Renal cortex interstitium (tissue), 11 donors: ENCODE results near the gene DLK1. TPM values are rescaled to one million over a fixed set of nuclear protein-coding genes. Genes with fewer than 3 reads are reported as not detected.

Experiments
- DNase-seq, 11 donors: peaks; one replicate each; pipeline ENCODE4 v3.0.0-alpha.2; 2013; ENCODE audit warnings: low read depth in 9 of 11, low spot score in 4 of 11; ENCODE audit errors: extremely low read depth in 1 of 11
- polyA plus RNA-seq, 3 donors: library from polyadenylated mRNA; unstranded; fragments of 120-200 nt; gene quantifications; one replicate each; pipeline ENCODE4 v1.2.1, GENCODE V29; 2013; ENCODE audit not compliant: insufficient read length in 3 of 3

The DLK1 gene
- polyA plus RNA-seq, 3 donors: 5.2 to 13.9 (median 9.8) TPM

DNA sequence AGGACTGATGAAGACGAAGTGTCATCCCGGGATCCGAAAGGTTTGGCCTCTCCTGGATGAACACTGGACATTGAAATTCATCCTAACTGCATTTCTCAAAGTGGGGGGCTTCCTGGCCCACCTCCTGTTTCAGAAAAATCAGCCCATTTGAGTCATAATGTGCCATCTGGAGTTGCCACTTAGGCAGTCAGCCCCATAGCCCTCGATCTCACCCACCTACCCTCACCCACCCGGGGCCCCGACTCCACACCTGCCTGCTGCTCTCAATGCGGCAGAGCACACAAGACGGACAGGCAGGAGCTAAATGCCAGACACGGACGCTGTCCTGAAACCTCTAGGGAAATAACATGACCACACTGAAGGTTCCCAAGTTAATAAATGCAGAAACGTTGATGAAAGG, 12.6 kb downstream of the DLK1 start:
- no peak for DNase-seq

DNA sequence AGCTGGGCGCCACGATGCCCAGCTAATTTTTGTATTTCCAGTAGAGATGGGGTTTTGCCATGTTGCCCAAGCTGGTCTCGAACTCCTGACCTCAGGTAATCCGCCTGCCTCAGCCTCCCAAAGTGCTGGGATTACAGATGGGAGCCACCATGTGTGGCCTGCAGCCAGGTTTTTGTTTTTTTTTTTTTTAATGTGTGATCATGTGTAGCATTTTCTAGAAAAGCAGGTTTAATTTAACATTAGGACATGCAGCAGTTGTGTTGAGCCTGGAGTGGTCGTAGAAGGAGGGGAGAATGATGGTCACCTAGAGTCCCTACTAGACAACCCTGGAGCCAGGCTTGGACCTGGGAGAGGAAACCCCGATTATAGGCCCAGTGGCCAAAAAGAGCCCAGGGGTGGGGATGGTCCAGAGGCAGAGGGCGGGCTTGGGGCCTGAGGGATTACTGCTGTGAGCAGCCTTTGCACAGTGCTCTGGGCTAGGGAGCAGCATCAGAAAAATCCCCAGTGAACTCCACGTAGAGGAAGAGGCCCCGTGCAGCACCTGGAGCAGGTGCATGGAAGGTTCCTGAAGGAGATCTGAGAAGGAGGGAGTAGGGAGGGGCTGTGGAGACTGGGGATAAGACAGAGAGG, 13.6 kb downstream of the DLK1 start:
- no peak for DNase-seq

DNA sequence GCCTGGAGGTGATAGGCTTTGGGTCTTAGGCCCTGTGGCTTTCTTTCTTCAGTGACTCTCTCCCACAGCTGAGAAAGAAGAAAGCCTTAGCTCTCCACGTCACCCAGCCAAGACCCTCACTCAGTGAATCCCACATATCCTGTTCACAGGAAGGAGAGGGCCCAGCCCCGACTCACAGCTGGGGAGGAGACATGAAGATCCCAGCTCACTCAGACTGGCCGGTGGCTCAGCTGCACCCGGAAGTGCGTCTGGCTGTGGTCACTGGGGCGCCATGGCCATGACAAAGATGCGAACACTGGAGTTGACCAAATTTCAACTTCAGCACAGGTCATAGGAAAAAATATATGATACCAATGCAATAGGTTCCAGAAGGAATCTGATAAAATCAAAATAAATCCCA, 14.2 kb downstream of the DLK1 start:
- no peak for DNase-seq

DNA sequence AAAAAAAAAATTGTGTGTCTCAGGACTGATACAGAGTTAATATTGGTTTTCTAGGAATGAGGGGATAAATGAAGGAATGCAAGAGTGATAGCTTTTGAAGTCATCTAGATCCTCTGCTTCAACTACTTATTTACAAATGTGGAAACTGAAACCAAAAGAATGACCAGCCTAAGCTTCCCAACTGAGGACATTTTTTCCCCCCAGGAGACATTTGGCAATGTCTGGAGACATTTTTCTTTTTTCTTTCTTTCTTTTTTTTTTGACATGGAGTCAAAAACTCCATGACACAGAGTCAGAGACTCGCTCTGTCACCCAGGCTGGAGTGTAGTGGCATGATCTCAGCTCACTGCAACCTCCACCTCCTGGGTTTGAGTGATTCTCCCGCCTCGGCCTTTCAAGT, 15.3 kb downstream of the DLK1 start:
- DNase-seq: no peak

DNA sequence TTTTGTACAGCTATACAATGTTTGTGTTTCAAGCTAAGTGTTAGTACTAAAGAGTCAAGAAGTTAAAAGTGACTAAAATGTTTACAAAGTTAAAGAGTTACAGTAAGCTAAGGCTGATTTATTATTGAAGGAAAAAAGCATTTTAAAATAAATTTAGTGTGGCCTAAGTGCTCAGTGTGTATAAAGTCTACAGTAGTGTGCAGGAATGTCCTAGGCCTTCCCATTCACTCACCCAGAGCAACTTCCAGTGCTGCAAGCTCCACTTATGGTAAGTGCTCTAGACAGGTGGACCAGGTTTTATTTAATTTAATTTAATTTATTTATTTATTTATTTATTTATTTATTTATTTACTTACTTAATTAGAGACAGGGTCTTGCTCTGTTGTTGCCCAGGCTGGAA, 19.6 kb downstream of the DLK1 start:
- no peak for DNase-seq

DNA sequence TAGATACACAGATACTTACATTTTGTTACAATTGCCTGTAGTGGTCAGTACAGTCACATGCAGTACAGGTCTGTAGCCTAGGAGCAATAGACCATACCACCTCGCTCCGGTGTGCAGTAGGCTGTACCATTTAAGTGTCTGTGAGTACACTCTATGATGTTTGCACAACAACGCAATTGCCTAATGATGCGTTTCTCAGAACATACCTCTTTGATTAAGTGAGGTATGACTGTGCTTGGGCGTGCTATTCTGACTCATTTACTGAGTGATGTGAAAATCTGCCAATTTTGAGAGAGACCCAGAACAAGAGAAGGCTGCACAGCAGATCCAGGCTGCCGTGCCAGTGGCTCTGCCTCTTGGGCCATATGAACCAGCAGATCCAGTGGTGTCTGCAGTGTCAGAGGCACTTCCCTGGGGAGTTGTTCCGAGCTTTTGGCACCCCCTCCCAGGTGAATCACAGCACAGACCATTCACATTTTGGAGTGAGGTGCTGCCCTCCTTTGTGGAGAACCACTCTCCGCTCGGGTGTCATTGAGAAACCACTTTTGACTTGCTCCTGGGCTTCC, 20.4 kb downstream of the DLK1 start:
- DNase-seq: no peak

DNA sequence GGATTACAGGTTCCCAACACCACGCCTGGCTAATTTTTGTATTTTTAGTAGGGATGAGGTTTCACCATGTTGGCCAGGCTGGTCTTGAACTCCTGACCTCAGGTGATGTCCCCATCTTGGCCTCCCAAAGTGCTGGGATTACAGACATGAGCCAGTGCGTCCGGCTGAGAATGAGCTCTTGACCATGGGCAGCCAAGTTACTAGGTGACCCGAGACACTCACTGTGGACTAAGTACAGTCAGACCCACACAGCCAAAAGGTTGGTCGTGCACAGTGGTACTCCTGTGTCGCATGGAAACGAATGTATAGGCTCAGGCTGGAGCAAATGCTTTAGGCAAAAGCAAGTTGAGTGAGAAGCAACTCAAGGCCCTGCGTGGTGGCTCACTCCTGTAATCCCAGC, 21.0 kb downstream of the DLK1 start:
- no peak for DNase-seq

DNA sequence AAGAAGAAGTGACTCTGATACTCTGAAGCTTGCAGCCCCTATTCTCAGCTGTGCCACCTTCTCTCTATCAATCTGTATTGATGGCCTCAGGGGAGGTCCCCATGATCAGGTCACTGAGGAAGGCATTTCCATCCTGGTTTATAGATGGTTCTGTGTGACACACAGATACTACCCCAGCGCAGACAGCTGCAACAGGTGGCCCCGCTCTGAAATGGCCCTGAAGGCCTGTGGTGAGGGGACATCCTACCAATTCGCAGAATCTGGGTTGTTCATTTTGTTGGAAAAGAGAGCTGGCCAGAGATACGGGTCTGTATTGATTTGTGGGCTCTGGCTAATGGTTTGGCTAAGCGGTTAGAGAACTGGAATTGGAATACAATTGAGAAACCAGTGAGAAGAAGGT, 21.7 kb downstream of the DLK1 start:
- no peak for DNase-seq

DNA sequence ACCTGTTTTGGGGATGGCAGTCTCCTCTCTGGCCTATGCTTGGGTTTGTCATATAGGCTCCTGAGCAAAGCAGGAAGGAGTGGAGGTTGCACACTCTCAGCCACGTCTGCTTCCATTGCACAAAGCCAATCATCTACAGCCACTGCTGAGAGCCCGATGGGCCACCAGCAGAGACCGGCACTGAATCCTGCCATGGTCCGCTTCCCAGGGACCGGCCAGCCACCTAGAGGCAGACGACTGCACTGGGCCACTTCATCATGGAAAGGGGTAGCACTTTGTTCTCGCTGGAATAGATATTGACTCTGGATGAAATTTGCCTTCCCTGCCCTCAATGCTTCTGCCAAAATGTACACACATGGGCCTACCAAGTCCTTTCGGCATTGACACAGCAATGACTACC, 22.3 kb downstream of the DLK1 start:
- DNase-seq: no peak

DNA sequence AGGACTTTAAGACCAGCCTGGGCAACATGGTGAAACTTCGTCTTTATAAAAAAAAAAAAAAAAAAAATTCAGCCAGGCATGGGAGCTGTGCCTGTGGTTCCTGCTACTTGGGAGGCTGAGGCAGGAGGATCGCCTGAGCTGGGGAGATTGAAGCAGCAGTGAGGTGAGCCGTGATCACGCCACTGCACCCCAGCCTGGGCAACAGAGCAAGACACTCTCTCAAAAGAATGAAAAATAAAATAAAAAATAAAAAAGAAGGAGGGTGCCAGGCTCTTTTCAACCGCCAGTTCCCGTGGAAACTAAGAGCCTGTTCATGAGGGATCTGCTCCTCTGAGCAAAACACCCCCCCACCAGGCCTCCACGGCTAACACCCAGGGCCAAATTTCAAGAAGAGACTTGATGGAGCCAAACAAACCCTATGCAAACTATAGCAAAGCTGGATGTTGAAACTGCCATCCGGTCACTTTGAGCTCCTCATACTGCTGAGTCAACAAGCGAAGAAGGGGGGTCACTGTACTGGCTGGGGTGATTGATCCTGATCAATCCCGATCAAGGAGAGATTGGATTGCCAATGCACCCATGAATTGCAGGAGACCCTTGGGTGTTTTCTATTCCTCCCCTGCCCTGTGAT, 23.4 kb downstream of the DLK1 start:
- no peak for DNase-seq

DNA sequence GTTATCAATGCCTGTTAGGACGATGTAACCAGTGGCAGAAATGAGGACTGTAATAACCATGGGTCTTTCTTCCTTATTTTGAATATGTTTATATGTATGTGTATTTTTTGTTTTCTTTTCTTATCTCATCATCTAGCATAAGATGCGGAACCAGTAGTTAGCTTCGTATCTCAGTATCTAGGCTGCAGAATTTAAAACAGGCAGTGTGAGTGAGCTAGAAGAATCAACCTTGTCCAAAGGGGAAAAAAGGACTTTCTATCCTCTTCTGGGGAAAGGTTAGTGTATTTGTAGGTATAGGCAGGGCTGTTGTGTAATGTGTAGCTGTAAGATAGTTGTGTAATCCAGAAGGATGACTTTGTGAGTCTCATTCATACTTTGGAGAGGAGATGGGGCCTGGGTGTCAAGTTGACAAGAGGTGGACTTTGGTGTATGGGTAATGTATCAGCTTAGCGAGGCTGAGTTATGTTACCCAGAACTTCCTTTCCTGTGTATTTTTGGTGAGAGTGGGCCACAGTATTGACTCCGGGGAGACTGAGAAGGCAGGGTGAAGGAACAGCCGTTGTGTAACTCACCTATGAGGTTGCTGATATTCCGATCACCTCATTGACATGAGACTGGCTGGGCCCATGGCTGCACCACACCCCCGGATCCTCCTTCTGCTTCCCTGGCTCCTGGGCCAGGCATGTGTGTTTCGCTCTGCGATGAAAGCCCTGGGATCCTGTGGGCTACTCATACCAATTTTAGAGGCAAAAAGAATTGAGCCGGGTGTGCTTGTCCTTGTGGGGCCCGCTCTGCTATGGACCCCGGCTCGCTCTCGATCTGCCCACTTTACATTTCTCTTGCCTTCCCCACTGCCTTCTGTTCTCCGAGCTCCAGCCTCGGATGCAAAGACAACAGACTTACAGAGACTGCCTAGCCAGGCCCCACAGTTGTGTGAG, 24.3 kb downstream of the DLK1 start:
- no peak for DNase-seq

DNA sequence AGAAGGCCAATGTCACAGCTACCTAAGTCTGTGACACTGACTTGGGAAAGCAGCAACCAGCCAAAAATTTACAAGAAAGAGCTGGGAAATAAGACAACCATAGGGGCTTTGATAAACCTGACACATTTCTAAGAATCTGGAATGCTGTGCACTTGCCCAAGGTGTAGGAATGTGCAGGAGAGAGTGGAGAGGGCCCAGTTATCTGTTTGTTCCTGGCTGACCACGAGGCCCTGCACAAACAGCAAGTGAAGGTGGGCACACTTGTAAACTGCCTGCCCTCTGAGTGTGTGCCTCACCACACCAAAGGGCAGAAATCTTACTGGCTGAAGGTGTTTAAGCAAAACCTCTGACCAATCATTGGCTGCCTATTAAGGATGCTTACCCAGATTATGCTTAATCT, 27.3 kb downstream of the DLK1 start:
- DNase-seq: no peak

DNA sequence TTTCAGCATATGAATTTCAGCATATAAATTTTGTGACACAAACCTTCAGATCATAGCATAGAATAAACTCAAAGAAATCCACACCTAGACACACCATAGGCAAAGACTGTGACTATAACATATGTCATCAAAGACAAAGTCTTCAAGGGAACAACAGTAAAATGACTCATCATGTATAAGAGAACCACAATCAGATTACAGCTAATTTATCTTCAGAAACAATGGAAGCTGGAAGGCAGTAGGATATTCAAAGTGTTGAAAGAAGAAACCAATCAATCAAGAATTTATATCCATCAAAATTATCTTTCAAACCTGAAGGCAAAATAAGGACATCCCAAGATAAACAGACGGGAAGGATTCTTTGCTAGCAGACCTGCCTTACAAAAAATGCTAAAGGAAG, 29.0 kb downstream of the DLK1 start:
- no peak for DNase-seq

DNA sequence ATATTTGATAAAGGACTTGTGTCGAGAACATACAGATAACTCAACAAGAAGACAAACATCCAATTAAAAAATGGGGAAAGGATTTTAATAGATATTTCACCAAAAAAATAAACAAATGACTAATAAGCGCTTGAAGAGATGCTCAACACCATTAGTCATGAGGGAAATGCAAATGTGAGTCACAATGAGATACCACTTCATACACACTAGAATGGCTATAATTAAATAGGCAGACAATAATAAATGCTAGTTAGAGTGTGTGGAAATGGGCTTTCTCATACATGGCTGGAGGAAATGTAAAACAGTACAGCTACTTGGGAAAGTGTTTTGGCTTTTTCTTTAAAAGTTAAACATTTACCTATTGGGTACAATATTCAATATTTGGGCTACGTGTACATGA, 34.8 kb downstream of the DLK1 start:
- DNase-seq: no peak

DNA sequence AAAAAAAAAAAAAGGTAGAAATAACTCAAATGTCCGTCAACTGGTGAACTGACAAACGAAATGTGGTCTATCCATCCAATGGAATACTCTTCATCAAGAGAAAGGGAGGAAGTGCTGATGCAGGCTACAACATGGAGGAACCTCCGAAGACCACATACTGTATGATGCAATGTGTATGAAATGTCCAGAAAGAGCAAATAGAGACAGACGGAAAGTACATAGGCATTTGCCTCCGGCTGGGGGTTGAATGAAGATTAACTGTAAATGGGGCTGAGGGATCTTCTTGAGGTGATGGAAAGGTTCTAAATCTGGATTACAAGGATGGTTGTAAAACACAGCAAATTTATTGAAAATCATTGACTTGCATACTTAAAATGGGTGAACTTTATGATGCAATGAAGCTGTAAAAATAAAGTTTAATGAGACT, 35.4 kb downstream of the DLK1 start:
- DNase-seq: peak in 1 of 11 donors; percentile 21

DNA sequence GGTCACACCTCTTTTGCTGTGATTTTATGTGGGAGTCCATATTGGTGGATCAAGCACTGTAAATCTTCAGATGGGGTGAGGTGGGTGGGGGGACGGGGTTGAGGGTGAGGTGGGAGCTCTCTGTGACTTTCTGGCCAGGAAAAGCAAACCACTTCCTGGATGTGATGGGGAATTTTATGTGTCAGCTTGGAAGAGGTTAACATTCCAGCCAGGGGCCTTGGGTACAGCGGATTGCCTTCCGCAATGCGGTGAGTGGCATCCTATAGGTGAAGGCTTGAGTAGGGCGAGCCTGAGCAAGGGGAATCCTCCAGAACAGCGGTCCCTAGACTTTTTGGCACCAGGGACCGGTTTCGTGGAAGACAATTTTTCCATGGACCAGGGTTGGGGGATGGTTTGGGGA, 36.2 kb downstream of the DLK1 start:
- DNase-seq: no peak

DNA sequence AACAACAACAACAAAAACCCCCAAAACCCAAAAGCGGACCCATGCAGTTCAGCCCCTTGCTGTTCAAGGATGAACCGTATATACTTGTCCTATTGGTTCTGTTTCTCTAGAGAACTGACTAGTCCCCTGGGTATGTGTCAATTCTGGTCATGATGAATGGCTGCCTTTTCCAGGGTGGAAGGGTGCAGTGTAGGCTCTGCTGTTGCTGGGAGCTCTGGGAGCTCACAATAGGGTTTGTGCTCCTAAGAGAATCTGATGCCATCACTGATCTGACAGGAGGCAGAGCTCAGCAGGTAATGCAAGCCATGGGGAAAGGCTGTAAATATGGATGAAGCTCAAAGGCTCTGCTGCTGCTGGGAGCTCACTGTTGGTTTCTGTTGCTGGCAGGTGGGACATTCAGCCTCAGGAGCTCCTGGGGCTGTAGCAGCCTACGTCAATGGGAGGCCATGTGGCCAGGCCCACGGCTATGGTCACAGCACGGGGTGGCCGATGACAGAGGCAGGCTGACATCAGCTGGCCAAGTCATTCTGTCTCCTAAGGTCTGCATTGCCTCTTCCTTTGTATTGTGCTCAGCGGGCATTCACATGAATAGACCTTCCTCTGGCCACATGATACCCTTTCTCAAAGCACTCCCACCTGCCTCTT, 37.9 kb downstream of the DLK1 start:
- DNase-seq: no peak

DNA sequence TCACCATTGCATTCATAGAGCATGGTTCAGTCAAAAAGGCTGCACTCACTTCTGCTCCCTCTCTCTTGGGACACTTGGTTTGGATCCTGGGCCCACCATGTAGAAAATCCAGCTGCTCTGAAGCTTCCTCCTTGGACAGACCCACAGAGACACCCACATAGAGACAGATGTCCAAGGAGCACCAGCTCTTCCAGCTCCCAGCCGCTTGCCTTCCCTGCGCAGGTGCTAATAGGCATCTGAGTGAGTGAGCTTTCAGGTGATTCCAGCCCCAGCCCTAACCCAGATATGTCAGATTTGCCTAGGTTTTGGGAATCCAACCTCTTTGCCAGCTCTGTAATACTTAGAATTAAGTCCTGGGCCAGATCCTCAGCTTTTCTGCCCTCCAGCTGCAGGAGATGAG, 38.6 kb downstream of the DLK1 start:
- no peak for DNase-seq

DNA sequence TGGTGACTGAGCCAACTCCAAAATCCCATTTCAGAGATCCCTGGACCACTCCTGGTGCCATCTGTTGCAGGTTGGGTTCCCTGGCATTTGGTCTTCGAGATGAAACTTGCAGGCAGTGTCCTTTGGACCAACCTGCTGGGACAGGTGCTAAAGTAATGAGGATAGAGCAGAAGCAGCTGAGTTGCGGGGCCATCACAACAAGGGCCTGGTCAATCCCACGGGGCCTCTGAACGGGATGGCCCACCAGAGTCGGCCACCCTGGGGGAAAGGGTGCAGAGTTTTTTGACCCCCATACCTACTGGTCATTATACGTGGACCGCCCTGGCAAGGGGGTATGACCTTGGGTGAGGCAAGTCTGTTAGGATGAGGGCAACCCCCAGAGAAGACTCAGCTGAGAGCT, 39.3 kb downstream of the DLK1 start:
- no peak for DNase-seq
